ENCODE data around the gene SEMA5A.

DNA sequence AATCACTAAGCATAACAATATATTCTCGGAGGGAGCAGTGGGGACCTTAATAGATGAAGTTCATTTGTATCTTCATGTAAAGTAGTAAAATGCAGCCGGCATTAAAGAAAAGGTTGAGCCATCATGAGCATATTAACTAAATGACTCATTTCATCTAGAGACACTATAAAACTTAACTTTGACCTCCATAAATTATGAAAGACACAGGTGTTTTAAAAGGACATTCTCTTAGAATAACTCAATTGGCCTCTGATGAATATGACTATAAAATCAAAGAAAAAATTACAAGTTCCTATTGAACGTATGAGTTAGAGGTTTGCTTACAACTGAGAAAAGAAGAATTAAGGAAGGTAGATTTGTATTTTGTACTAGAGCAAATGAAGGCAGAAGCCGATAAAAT, 220.3 kb downstream of the SEMA5A start:
- no peak for TF ChIP-seq POLR2A (IDR thresholded peaks at IDR 0.05; ENCODE audit: low read length)
- no peak for TF ChIP-seq GATA1 (IDR thresholded peaks at IDR 0.05; ENCODE audit: low read depth, low read length)

Data from erythroblast (primary cell).